ENCODE data around the gene TCF7.
"Not testable (repeated sequence)": the region's sequence is repeated elsewhere in the genome, so short reads cannot be mapped to it uniquely, and the experiment has no call there.

TCF7 gene

GRCh38 chr5:134145041-134145757, 30.7 kb downstream of the TCF7 start:
- DNase-seq (ENCODE audit: low read depth), result no peak

DNA sequence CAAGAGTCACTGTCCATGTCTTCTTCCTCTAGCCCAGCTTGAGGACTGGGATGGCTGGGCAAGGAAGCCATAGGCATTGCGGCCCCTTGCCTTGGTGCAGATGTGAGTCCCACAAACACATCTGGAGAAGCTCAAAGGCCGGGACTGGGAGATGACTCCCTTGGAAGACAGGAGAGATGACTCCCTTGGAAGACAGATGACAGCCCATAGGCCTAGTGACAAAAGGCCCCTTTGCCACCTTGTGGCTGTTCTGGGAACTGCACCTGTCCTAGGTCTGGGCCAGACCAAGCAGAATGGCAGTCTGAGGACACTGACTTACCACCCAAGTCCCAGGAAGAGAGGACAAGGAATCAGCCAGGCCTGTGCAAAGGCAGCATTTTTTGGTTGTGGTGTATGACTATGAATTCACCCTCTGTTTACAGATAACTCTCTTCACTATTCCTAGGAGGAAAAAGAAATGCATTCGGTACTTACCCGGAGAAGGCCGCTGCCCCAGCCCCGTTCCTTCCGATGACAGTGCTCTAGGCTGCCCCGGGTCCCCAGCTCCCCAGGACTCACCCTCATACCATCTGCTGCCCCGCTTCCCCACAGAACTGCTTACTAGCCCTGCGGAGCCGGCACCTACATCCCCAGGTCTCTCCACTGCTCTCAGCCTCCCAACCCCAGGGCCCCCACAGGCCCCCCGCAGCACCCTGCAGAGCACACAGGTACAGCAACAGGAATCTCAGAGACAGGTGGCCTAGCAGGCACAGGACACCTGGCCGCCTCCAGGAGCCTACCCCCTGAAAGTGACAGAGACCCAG, 31.5 kb downstream of the TCF7 start:
- peak; percentile 77 for DNase-seq (ENCODE audit: low read depth)

DNA sequence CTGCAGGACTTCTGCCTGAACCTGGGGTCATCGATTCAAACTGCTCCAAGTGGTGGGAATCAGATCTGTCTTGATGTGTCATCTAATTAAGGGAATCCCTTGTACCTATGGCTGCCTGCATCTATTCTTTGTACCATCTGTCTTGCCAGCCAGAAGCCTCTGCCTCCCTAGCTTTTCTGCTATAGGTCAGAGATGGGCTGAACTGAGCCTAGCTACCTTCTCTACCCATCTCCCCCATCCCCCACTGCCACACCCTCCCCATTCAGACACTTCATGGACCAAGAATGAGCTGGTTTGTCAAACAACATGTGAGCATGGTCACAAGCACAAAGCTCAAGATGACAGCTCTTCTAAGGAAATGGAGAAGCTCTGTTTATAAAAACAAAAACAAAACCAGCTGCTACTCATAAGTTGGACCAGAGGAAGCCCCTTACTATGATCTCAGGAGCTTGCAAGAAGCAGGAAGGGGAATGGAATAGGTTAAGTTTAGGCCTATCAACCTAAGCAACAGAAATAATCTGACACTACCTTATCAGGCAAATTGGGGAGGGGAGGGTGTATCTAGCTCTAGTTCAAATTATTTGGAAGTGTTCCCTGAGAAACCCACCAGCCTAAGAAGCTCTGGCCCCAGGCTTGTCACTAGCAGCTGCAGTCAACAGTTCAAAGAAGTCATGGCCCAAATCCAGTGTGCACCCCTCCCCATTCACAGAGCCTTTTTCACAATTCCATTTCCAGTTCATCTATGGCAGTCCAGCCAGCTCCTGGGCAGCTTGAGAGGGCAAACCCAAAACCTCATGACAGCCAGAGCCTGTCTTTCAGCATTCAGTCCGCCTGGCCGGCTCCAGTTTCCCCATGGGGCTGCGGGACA, 32.4 kb downstream of the TCF7 start:
- no peak for DNase-seq (ENCODE audit: low read depth)

DNA sequence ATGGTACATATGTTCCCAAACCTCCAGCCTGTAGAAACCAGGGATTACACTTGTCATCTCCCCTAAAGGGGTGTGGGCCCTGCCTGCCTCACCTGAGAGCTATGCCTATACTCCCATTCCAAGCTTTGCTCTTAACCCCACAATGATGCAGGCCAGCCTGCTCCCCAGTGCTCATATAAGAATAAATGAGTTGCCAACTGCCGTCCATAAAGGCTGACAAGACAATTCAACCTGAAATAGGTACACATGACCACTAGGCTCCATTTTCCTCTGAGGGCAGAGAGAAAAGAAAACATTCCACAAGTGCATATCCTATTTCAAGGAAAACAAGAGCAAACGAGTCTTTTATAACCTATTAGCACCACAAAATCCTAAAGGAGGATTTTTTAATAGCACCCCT, 33.8 kb downstream of the TCF7 start:
- no peak for DNase-seq (ENCODE audit: low read depth)

- DNase-seq (ENCODE audit: low read depth), result no peak
Observed at GRCh38 chr5:134148986-134149539, 34.6 kb downstream of the TCF7 start.

DNA sequence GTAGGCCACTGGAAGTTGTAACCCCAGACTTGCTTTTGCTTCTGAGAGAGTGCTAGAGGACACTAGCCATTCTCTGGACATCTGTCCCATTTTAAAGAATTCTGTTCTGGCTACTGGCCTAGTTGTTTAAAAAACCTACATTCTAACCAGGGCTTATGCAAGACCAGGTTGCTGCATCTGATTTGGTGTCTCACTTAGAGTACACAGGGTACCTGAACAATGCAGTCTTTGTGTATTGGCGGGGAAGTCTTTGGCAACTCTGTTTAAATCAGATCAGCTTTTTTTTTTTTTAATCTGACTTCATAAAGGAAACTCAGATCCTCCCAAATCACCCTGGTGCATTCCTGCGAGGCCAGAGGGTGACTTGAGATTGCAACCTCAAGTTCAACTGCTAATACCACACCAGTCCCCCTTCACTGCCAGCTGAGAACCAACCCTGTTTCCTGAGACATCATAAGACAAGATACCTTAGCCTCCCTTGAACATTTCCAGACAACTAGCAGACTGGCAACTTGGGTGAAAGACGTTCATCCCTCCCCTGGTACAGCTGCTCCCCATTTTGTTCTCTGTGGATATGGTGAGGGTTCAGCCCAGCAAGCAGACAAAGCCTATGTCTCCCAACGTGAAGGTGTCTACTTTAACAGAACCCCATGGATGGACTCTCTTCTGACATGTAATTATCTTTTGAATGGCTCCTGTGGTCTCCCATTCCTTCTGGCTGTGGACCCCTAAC, 35.3 kb downstream of the TCF7 start:
- no peak for DNase-seq (ENCODE audit: low read depth)

DNA sequence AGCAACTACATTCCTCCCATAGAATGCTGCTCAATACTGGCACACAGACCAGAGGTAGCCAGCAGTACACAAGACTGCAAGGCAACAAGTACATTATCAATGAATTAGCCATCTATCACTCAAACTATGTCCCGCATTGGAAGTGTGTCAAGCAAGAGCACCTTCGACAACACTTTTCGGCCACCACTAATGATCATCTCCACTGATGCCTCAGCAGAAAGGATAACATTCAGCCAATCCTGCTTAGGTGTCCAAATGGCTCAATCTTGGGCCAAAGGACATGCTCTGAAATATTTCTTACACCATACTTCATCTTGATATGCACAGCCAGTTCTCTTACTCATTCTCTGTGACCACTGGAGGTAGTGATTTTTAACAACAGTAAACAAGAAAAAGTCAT, 37.2 kb downstream of the TCF7 start:
- no peak for DNase-seq (ENCODE audit: low read depth)

DNA sequence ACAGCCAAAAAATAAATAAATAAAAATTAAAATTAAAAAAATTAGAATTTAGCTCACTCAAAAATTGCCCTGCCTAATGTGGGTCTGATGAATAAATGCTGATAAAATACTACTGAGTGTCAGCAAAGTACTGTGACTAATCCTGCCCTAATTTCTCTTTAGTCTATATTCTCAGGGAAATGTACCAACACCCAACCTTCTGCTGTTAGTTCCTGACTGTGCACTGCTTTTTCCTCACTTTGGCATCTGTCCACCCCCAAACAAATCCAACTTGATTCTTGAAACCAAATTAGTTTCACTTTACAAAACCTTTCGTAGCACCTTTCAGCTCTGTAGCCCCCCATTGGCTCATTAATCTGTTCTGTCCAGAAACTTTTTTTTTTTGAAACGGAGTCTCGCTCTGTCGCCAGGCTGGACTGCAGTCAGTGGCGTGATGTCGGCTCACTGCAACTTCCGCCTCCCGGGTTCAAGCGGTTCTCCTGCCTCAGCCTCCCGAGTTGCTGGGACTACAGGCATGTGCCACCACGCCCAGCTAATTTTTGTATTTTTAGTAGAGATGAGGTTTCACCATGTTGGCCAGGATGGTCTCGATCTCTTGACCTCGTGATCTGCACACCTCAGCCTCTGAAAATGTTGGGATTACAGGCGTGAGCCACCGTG, 37.8 kb downstream of the TCF7 start:
- DNase-seq (ENCODE audit: low read depth), result not testable (repeated sequence)

DNA sequence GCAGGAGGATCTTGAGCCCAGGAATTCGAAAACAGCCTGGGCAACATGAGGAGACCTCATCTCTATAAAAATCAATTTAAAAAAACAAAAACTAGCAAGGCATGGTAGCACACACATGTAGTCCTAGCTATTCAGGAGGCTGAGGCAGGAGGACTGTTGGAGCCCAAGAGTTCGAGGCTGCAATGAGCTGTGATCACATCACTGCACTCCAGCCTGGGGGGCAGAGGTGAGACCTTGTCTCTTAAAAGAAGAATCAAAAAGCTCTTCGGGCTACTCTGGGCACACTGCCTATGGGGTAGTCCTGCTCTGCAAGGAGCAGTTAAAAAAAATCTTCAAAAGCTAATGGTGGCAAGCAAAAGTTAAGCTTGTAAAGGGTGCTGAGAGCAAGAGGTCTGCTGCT, 38.8 kb downstream of the TCF7 start:
- DNase-seq (ENCODE audit: low read depth), result no peak

DNA sequence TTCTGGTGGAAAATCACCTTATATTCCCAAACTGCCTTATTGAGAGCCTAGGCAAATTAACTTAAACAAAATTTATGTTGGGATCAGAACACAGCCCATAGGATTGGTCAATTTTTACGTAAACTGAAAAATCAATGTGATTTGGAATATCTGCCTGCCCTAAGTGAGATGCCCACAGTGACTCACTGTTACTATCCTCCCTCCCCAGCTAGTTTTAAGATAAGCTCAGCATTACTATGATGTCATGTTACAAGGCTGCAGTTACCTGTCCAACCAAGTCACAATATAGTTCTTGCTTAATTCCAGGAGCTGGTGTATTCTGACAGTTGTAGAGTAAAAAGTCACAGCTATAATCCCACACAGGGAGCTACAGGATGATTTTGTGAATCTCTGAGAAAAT, 39.2 kb downstream of the TCF7 start:
- no peak for DNase-seq (ENCODE audit: low read depth)

DNA sequence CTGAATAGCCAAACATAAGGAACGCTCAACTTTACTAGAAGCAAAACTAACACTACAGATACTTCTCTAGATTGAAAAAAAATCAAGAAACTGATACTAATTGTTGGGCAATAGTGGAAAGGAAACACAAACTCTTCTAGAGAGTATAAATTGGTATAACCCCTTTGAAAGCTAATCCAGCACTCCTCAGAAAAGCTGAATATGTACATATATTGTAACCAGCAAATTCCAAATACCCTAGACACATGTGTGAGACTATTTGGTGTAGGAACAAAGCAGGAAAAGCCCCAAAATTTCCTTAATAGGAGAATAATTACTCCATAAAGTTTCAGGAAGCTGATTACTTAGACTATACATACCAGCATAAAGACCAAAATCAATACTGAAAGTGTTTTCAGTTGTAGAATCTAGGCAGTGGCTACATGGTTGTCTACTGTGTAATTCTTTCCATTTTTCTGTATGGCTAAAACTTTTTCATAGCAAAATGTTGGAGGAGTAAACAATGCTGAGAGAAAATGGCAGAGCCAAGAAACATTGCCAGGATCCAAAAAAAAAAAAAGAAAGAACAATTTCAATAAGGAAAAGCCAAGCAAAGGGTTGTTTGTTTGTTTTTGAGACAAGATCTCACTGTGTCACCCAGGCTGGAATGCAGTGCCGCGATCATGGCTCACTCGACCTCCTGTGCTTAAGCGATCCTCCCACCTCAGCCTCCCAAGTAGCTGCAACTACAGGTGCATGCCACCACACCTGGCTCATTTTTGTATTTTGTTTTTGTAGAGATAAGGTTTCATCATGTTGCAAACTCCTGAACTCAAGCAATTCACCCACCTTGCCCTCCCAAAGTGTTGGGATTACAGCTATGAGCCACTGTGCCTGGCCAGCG, 47.3 kb downstream of the TCF7 start:
- no peak for DNase-seq (ENCODE audit: low read depth)

DNA sequence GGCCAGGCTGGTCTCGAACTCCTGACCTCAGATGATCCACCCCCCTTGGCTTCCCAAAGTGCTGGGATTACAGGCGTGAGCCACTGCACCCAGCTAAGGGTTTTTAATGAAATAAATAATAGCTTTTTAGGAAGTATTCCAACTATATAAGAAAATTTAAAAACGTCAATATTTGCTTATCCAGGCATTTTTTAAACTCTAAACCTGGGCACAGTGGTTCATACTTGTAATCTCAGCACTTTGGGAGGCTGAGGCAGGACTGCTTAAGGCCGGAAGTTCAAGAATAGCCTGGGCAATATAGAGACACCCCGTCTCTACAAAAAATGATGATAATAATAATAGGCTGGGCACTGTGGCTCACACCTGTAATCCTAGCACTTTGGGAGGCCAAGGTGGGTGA, 48.1 kb downstream of the TCF7 start:
- DNase-seq (ENCODE audit: low read depth), result no peak

DNA sequence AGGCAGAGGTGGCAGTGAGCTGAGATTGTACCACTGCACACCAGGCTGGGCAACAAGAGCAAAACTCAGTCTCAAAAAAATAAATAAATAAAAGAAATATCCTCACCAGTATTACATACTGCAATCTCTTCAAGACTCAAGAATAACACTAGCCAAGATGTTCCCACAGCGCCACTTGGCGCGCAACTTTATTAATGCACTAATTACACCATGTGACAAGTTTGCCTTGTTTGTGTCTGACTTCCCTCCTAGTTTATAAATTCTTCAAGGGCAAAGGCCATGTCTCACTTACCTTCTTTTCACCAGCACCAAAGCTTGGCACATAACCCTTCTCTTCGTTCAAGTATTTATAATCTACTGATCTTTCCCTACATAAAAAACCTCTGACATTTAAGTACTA, 57.5 kb downstream of the TCF7 start:
- no peak for DNase-seq (ENCODE audit: low read depth)

- DNase-seq (ENCODE audit: low read depth), result no peak
Observed at GRCh38 chr5:134174841-134175839, 60.7 kb downstream of the TCF7 start.

DNA sequence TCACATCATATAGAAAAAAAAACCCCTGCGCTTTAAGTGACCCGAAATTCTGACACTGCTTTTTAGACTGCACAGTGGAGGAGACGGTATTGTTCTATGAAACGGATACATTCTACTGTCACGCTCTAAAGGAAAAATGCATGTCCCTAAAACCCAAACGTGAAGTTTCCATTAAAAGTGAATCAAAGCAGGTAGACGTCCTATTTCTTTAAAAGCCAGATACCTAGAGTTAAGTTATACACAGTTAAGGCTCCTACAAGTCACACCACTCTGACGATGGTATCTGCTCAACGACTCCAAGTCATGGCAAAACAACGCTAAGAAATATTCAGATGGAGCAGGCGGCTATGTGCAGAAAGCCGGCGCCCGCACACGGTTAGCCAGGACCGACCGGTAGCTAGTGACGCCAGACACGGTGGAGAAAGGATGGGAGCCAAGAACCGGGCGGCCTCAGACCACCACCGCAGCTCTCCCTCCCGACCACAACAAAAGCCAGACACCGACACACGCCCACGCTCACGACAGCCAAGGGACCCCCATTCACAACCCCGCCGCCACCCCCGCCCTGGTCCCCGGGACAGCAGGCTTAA, 61.5 kb downstream of the TCF7 start:
- peak; percentile 25 for DNase-seq (ENCODE audit: low read depth)

GRCh38 chr5:134176511-134177368, 62.3 kb downstream of the TCF7 start, which contains the start of gene SKP1:
Gene SKP1, minus strand, starts transcription at chr5:134176950. Its CDS starts 2,928 bp downstream, at chr5:134174022.
- DNase-seq (ENCODE audit: low read depth), result peak; percentile 76
